ENCODE data around the gene HNF1B. TPM values are rescaled to one million over a fixed set of nuclear protein-coding genes. Genes with fewer than 3 reads are reported as not detected.

The HNF1B gene
- total RNA-seq, 2 experiments from 2014 or later: not detected

GRCh38 chr17:37759014-37759637 lies 14.3 kb upstream of the HNF1B start:
- intact Hi-C loops (cut with micrococcal nuclease; ENCODE audit: unreplicated experiment): no loop called here
- CTCF ChIA-PET (ENCODE audit: unreplicated experiment): no interaction called here

GRCh38 chr17:37756051-37756450 lies 11.2 kb upstream of the HNF1B start:
- Histone ChIP-seq H3K79me2 (ENCODE audit: insufficient read depth, low read depth, low read length) (no peaks in the 10 kb centered on the region), H3K4me3 (ENCODE audit: low read depth, low read length, poor library complexity, severe bottlenecking) (no peak overlapping the region), H3K36me3 (ENCODE audit: insufficient read depth, low read length) (no peaks in the 10 kb centered on the region), H3K4me2 (ENCODE audit: low read length) (no peak overlapping the region), H4K20me1 (ENCODE audit: insufficient read depth, low read length) (no peaks in the 10 kb centered on the region), H3K9me3 (ENCODE audit: low read length) (no peaks in the 10 kb centered on the region), H3K27ac (ENCODE audit: low read depth, low read length, poor library complexity, severe bottlenecking) (no peak overlapping the region), H3K4me1 (ENCODE audit: insufficient read depth, low read length, poor library complexity, severe bottlenecking) (no peaks in the 10 kb centered on the region), H3K9me2 (ENCODE audit: insufficient read depth, low read length) (no peaks in the 10 kb centered on the region), H2AFZ (ENCODE audit: low read length) (no peak overlapping the region)
- ChIA-PET CTCF (ENCODE audit: unreplicated experiment) (no interaction called here), POLR2A (no interaction called here)
- DNase-seq (ENCODE audit: low spot score): no peak
- intact Hi-C loops (cut with micrococcal nuclease; ENCODE audit: unreplicated experiment): no loop called here
- BruUV-seq (replicated peaks): no TSS peak
- TF ChIP-seq EZH2phosphoT487 (IDR thresholded peaks at IDR 0.05; ENCODE audit: borderline replicate concordance, low read depth, low read length): no peak
- TF ChIP-seq CTCF (conservative IDR thresholded peaks at IDR 0.05; ENCODE audit: low read length): no peak

More at GRCh38 chr17:37759014-37759637, 14.3 kb upstream of the HNF1B start:
- no peaks in the 10 kb centered on the region for H3K9me2 ChIP-seq (ENCODE audit: insufficient read depth, low read length)
- no peaks in the 10 kb centered on the region for H3K9me3 ChIP-seq (ENCODE audit: low read length)
- no peaks in the 10 kb centered on the region for H3K4me1 ChIP-seq (ENCODE audit: insufficient read depth, low read length, poor library complexity, severe bottlenecking)
- BruUV-seq (replicated peaks): no TSS peak
- H3K27ac ChIP-seq (ENCODE audit: low read depth, low read length, poor library complexity, severe bottlenecking): no peak overlapping the region
- no peaks in the 10 kb centered on the region for H3K36me3 ChIP-seq (ENCODE audit: insufficient read depth, low read length)
- no peaks in the 10 kb centered on the region for H4K20me1 ChIP-seq (ENCODE audit: insufficient read depth, low read length)
- no peak overlapping the region for H2AFZ ChIP-seq (ENCODE audit: low read length)
- DNase-seq (ENCODE audit: low spot score): no peak
- no peaks in the 10 kb centered on the region for H3K79me2 ChIP-seq (ENCODE audit: insufficient read depth, low read depth, low read length)
- POLR2A ChIA-PET: no interaction called here
- H3K4me3 ChIP-seq (ENCODE audit: low read depth, low read length, poor library complexity, severe bottlenecking): no peak overlapping the region
- no peak overlapping the region for H3K4me2 ChIP-seq (ENCODE audit: low read length)
- TF ChIP-seq EZH2phosphoT487 (IDR thresholded peaks at IDR 0.05; ENCODE audit: borderline replicate concordance, low read depth, low read length): no peak
- no peak for TF ChIP-seq CTCF (conservative IDR thresholded peaks at IDR 0.05; ENCODE audit: low read length)

DNA sequence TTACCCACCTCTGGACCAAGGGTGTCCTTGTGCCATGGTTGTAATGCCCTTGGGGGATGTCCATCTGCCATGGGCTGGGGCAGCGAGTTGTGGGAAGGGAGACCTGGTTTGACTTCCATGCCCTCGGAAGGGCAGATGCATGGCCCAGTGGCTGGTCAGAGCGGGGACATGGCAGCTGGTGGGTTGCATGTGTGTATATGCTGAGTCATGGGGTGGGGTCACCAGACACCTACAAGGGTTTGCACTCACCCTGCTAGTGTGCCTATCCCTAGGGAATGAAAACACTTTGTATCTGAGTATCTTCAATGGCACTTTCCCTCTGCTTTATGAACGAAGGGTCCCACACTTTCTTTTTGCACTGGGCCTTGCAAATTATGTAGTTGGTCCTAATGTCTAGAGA lies 10.6 kb upstream of the HNF1B start:
- Histone ChIP-seq H3K4me2 (ENCODE audit: low read length) (no peak overlapping the region), H2AFZ (ENCODE audit: low read length) (no peak overlapping the region), H4K20me1 (ENCODE audit: insufficient read depth, low read length) (no peaks in the 10 kb centered on the region), H3K27ac (ENCODE audit: low read depth, low read length, poor library complexity, severe bottlenecking) (no peak overlapping the region), H3K9me2 (ENCODE audit: insufficient read depth, low read length) (no peaks in the 10 kb centered on the region), H3K36me3 (ENCODE audit: insufficient read depth, low read length) (no peaks in the 10 kb centered on the region), H3K9me3 (ENCODE audit: low read length) (no peaks in the 10 kb centered on the region), H3K4me3 (ENCODE audit: low read depth, low read length, poor library complexity, severe bottlenecking) (no peak overlapping the region), H3K4me1 (ENCODE audit: insufficient read depth, low read length, poor library complexity, severe bottlenecking) (no peaks in the 10 kb centered on the region), H3K79me2 (ENCODE audit: insufficient read depth, low read depth, low read length) (no peaks in the 10 kb centered on the region)
- ChIA-PET POLR2A (no interaction called here), CTCF (ENCODE audit: unreplicated experiment) (no interaction called here)
- TF ChIP-seq CTCF (conservative IDR thresholded peaks at IDR 0.05; ENCODE audit: low read length) (no peak), EZH2phosphoT487 (IDR thresholded peaks at IDR 0.05; ENCODE audit: borderline replicate concordance, low read depth, low read length) (no peak)
- intact Hi-C loops (cut with micrococcal nuclease; ENCODE audit: unreplicated experiment): no loop called here
- no TSS peak for BruUV-seq (replicated peaks)
- DNase-seq (ENCODE audit: low spot score): no peak
